ENCODE measurements around the gene EMID1.
A peak's percentile ranks its signal among the peaks of the same experiment; 100 is the strongest.

EMID1 gene

GRCh38 chr22:29300807-29301601 lies 95.3 kb downstream of the EMID1 start:
- Histone ChIP-seq H3K4me3 (ENCODE audit: low read depth in 1 of 2, low read length in 1 of 2) (no peak overlapping the region), H3K27me3 (peaks cover 22% of the 10 kb centered on the region), H3K27ac (peak overlapping the region; percentile 2), H3K9me3 (no peaks in the 10 kb centered on the region), H3K36me3 (peaks cover 63% of the 10 kb centered on the region), H3K4me1 (ENCODE audit: control insufficient read depth in 1 of 2, insufficient read depth in 1 of 2, low read depth in 1 of 2, low read length in 1 of 2) (no peaks in the 10 kb centered on the region)
- TF ChIP-seq CTCF (IDR thresholded peaks at IDR 0.05): no peak

GRCh38 chr22:29301716-29302401 lies 96.2 kb downstream of the EMID1 start:
- H3K4me3 ChIP-seq (ENCODE audit: low read depth in 1 of 2, low read length in 1 of 2): no peak overlapping the region
- peaks cover 54% of the 10 kb centered on the region for H3K36me3 ChIP-seq
- peaks cover 4 to 9% of the 10 kb centered on the region in 2 experiments for H3K4me1 ChIP-seq (ENCODE audit: control insufficient read depth in 1 of 2, insufficient read depth in 1 of 2, low read depth in 1 of 2, low read length in 1 of 2)
- no peak for TF ChIP-seq CTCF (IDR thresholded peaks at IDR 0.05)
- no peak overlapping the region for H3K27ac ChIP-seq
- no peaks in the 10 kb centered on the region for H3K9me3 ChIP-seq
- H3K27me3 ChIP-seq: peaks cover 30% of the 10 kb centered on the region

- TF ChIP-seq CTCF (IDR thresholded peaks at IDR 0.05): no peak
- Histone ChIP-seq H3K4me1 (ENCODE audit: control insufficient read depth in 1 of 2, insufficient read depth in 1 of 2, low read depth in 1 of 2, low read length in 1 of 2) (peaks cover 4 to 13% of the 10 kb centered on the region in 2 experiments), H3K4me3 (ENCODE audit: low read depth in 1 of 2, low read length in 1 of 2) (no peak overlapping the region), H3K36me3 (peaks cover 50% of the 10 kb centered on the region), H3K27me3 (peaks cover 35% of the 10 kb centered on the region), H3K27ac (no peak overlapping the region), H3K9me3 (no peaks in the 10 kb centered on the region)
These were observed 96.6 kb downstream of the EMID1 start for GRCh38 chr22:29302402-29302680.

- peaks cover 44% of the 10 kb centered on the region for H3K36me3 ChIP-seq
- no peak for TF ChIP-seq CTCF (IDR thresholded peaks at IDR 0.05)
- H3K27me3 ChIP-seq: peaks cover 41% of the 10 kb centered on the region
- peaks cover 4 to 14% of the 10 kb centered on the region in 2 experiments for H3K4me1 ChIP-seq (ENCODE audit: control insufficient read depth in 1 of 2, insufficient read depth in 1 of 2, low read depth in 1 of 2, low read length in 1 of 2)
- no peak overlapping the region for H3K4me3 ChIP-seq (ENCODE audit: low read depth in 1 of 2, low read length in 1 of 2)
- no peaks in the 10 kb centered on the region for H3K9me3 ChIP-seq
- H3K27ac ChIP-seq: no peak overlapping the region
These were observed 97.2 kb downstream of the EMID1 start for GRCh38 chr22:29302681-29303465.

- H3K4me1 ChIP-seq (ENCODE audit: control insufficient read depth in 1 of 2, insufficient read depth in 1 of 2, low read depth in 1 of 2, low read length in 1 of 2): peaks cover 4 to 14% of the 10 kb centered on the region in 2 experiments
- H3K9me3 ChIP-seq: no peaks in the 10 kb centered on the region
- H3K36me3 ChIP-seq: peaks cover 15% of the 10 kb centered on the region
- TF ChIP-seq CTCF (IDR thresholded peaks at IDR 0.05): no peak
- H3K27ac ChIP-seq: no peak overlapping the region
- peak overlapping the region in 1 of 2 experiments; percentile 35 for H3K4me3 ChIP-seq (ENCODE audit: low read depth in 1 of 2, low read length in 1 of 2)
- peaks cover 68% of the 10 kb centered on the region for H3K27me3 ChIP-seq
These were observed 100.1 kb downstream of the EMID1 start for GRCh38 chr22:29305836-29306174.
